ENCODE results near the gene GATAD2A.

DNA sequence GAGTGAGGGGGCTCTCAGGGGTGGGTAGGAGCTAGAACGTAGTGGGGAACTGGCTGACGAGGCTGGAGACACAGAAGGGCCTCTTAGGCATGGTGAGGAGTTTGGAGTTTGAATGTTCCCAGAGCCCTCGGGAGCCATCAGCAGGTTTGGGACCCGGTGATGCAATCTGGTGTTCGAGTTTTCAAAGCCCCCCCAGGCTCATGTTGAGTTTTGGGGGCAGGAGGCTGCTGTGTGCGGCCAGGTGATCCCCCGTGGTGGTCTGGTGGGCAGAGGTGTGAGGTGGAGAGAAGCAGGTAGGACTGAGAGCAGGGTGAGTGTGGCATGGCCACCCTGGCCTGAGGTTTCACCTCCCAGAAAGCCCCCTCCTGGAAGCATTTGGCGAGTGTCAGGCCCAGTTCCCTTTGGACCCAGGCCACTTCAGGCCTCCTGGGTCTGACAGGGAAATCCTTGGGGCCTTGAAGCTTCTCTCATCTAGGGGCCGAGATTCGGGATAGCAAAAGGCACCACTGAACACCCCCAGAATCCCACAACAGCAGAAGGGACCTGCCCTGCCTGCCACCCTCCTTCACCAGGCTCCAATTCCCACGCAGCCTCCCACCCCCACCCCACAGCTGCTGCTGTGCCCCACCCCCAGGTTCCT is 124.4 kb downstream of the GATAD2A start:
- TF ChIP-seq POLR2A (IDR thresholded peaks at IDR 0.05; ENCODE audit: low read length) (no peak), GATA1 (IDR thresholded peaks at IDR 0.05; ENCODE audit: low read depth, low read length) (no peak)
